IPS DF 6.9 (cell line): ENCODE measurements around the gene STXBP4.

Experiments used
- DNase-seq: peaks from one replicate; pipeline ENCODE4 v3.0.0-alpha.2; 2013; ENCODE audit warnings: low read depth, low spot score
- H3K27ac ChIP-seq: one replicate; pipeline ENCODE4 v1.5.1; 2013; ENCODE audit warnings: low read length, control low read depth
- H3K27me3 ChIP-seq: 2 replicates; pipeline ENCODE4 v1.6.1; 2013; ENCODE audit warnings: mild to moderate bottlenecking, low read length; ENCODE audit not compliant: control insufficient read depth, insufficient read depth
- H3K36me3 ChIP-seq: 2 replicates; pipeline ENCODE4 v1.6.1; 2013; ENCODE audit warnings: low read length; ENCODE audit not compliant: control insufficient read depth, insufficient read depth
- H3K4me1 ChIP-seq: 2 replicates; pipeline ENCODE4 v1.6.1; 2013; ENCODE audit warnings: low read length; ENCODE audit not compliant: control insufficient read depth, insufficient read depth
- H3K4me3 ChIP-seq: 2 replicates; pipeline ENCODE4 v1.5.1; 2013; ENCODE audit warnings: mild to moderate bottlenecking, low read length
- H3K9me3 ChIP-seq: 2 replicates; pipeline ENCODE4 v1.6.1; 2013; ENCODE audit warnings: low read length, inconsistent platforms; ENCODE audit not compliant: control insufficient read depth, insufficient read depth
- WGBS: extraction: QIAGEN DNeasy Blood & Tissue Kit; methylation state at CpG from one replicate; pipeline ENCODE4 v1.1.7; 2013; ENCODE audit warnings: mixed read lengths, missing lambda C conversion rate; ENCODE audit not compliant: insufficient read length, insufficient coverage; 5-methylcytosine and 5-hydroxymethylcytosine counted together

Gene STXBP4

GRCh38 chr17:55110521-55110920 is 142.0 kb downstream of the STXBP4 start:
- no peak overlapping the region for H3K4me3 ChIP-seq
- no peaks in the 10 kb centered on the region for H3K27me3 ChIP-seq
- no CpG with 5 or more reads among the region's 2 CpGs for WGBS
- H3K27ac ChIP-seq: no peak overlapping the region
- H3K36me3 ChIP-seq: no peaks in the 10 kb centered on the region
- no peak for DNase-seq
- H3K4me1 ChIP-seq: no peaks in the 10 kb centered on the region
- no peaks in the 10 kb centered on the region for H3K9me3 ChIP-seq

DNA sequence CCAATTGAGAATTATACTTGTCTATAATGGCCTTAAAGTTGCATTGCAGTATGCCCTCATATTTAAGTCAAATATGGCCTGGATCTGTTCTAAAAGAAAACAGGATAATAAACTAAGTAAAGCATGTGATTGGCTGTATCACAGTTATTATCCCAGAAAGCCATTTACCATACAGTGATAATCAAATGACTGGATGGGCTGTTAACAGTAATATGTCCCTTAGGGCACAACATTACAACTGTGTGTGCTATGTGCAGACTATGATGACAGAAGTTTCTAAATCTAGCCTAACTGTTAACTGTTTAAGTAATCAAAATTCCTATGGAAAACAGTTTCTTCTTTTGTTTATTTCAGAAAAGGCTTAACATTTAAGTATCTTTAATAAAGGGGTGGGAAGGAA is 145.7 kb downstream of the STXBP4 start:
- H3K4me3 ChIP-seq: no peak overlapping the region
- H3K27me3 ChIP-seq: no peaks in the 10 kb centered on the region
- no peaks in the 10 kb centered on the region for H3K9me3 ChIP-seq
- no peaks in the 10 kb centered on the region for H3K4me1 ChIP-seq
- H3K27ac ChIP-seq: no peak overlapping the region
- H3K36me3 ChIP-seq: no peaks in the 10 kb centered on the region
- no peak for DNase-seq

DNA sequence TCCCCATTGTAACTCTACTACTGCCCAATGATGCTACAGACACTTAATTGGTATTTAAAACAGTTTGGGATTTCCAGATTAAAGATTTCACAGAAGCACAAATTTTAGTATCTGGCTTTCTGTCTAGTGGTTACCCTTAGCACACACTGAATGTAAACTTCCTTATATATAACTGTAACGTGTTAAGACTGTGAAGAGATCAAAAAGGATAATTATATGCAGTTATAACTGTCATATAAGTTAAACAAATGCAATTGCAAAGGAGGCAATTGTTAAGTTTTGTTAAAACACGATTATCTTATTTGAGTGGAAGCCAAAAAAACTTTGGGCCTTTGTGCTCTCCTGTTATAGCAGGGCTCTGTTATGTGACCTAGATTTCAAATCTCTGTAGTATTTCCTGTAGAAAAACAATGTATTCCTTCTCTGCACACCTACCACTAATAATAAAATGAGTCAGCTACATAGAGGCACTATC is 147.9 kb downstream of the STXBP4 start:
- H3K4me3 ChIP-seq: no peak overlapping the region
- no peak overlapping the region for H3K27ac ChIP-seq
- H3K36me3 ChIP-seq: no peaks in the 10 kb centered on the region
- H3K27me3 ChIP-seq: no peaks in the 10 kb centered on the region
- WGBS: no CpG with 5 or more reads among the region's 2 CpGs
- H3K9me3 ChIP-seq: no peaks in the 10 kb centered on the region
- H3K4me1 ChIP-seq: no peaks in the 10 kb centered on the region
- no peak for DNase-seq

DNA sequence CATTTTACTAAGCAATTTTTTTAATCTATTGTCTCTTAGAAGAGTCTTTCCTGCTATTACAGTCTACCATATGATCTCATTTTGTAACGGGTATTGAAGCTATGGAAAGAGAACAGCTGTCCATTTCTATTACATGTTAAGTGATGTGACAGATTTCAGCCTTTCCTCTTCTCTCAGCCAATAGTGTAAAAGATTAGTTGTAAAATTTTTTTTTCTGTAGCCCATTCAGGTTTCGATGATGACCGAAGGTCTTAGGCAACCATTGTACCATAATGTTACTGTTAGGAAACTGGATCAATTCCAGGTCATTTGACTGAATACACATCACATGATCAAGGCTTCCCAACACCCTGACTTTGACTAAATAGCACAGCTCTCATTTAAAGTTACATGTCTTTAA is 148.6 kb downstream of the STXBP4 start:
- no CpG with 5 or more reads among the region's 3 CpGs for WGBS
- no peak for DNase-seq
- H3K4me3 ChIP-seq: no peak overlapping the region
- no peaks in the 10 kb centered on the region for H3K9me3 ChIP-seq
- H3K27me3 ChIP-seq: no peaks in the 10 kb centered on the region
- H3K4me1 ChIP-seq: no peaks in the 10 kb centered on the region
- H3K36me3 ChIP-seq: no peaks in the 10 kb centered on the region
- no peak overlapping the region for H3K27ac ChIP-seq

GRCh38 chr17:55120651-55121050 is 152.1 kb downstream of the STXBP4 start:
- no peaks in the 10 kb centered on the region for H3K4me1 ChIP-seq
- H3K4me3 ChIP-seq: no peak overlapping the region
- H3K27me3 ChIP-seq: no peaks in the 10 kb centered on the region
- H3K27ac ChIP-seq: no peak overlapping the region
- H3K9me3 ChIP-seq: no peaks in the 10 kb centered on the region
- DNase-seq: no peak
- no peaks in the 10 kb centered on the region for H3K36me3 ChIP-seq

DNA sequence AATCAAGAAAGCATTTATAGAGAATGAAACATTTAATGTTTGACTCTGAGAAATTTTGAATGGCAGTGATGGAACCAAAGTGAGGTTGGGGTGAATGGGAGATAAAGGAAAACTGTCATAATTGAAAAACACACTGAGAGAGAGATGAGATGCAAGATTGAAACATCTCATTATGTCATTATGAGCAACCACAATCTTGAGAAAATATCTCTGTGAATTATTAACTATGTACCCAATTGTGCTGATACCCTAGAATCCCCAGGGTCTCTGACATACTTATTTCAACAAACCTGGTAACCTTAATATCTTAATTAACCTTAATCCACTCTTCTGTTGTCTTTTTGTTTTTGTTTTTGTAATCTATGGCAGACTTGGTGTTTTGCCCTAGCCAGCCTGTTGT is 152.7 kb downstream of the STXBP4 start:
- no peak for DNase-seq
- no peaks in the 10 kb centered on the region for H3K27me3 ChIP-seq
- H3K9me3 ChIP-seq: no peaks in the 10 kb centered on the region
- H3K4me3 ChIP-seq: no peak overlapping the region
- H3K4me1 ChIP-seq: no peaks in the 10 kb centered on the region
- H3K36me3 ChIP-seq: no peaks in the 10 kb centered on the region
- no peak overlapping the region for H3K27ac ChIP-seq

DNA sequence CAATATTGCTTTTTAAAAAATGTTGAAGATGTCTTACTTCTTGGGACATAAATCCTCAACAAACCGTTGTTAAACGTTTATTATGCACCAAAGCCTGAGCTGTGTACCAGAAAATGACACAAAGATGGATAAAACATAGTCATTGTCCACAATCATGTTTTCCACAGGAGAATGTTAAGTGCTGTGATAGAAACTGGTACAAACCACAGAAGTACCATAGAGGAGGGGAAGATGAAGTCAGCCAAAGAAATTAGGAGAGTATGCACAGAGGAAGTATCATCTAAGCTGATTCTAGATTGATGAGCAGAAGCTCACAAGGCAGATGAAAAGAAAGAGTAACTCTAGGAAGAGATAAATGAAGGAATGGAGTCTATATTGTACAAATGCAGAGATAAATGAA is 153.5 kb downstream of the STXBP4 start:
- no peak for DNase-seq
- no CpG with 5 or more reads among the region's 2 CpGs for WGBS

GRCh38 chr17:55124730-55125360 is 156.3 kb downstream of the STXBP4 start:
- no CpG with 5 or more reads among the region's 3 CpGs for WGBS
- Histone ChIP-seq H3K27ac (no peak overlapping the region), H3K4me3 (no peak overlapping the region), H3K9me3 (no peaks in the 10 kb centered on the region), H3K36me3 (no peaks in the 10 kb centered on the region), H3K4me1 (no peaks in the 10 kb centered on the region), H3K27me3 (no peaks in the 10 kb centered on the region)
- no peak for DNase-seq

More for the DNA sequence above, 153.5 kb downstream of the STXBP4 start:
- H3K4me3 ChIP-seq: no peak overlapping the region
- no peaks in the 10 kb centered on the region for H3K27me3 ChIP-seq
- no peaks in the 10 kb centered on the region for H3K4me1 ChIP-seq
- no peaks in the 10 kb centered on the region for H3K9me3 ChIP-seq
- H3K27ac ChIP-seq: no peak overlapping the region
- no peaks in the 10 kb centered on the region for H3K36me3 ChIP-seq

GRCh38 chr17:55133583-55133982 is 165.0 kb downstream of the STXBP4 start:
- Histone ChIP-seq H3K27me3 (no peaks in the 10 kb centered on the region), H3K4me1 (no peaks in the 10 kb centered on the region; the same call in 1 of the 2 replicates), H3K36me3 (no peaks in the 10 kb centered on the region), H3K4me3 (no peak overlapping the region), H3K27ac (no peak overlapping the region), H3K9me3 (no peaks in the 10 kb centered on the region)
- no CpG with 5 or more reads among the region's 2 CpGs for WGBS
- no peak for DNase-seq

DNA sequence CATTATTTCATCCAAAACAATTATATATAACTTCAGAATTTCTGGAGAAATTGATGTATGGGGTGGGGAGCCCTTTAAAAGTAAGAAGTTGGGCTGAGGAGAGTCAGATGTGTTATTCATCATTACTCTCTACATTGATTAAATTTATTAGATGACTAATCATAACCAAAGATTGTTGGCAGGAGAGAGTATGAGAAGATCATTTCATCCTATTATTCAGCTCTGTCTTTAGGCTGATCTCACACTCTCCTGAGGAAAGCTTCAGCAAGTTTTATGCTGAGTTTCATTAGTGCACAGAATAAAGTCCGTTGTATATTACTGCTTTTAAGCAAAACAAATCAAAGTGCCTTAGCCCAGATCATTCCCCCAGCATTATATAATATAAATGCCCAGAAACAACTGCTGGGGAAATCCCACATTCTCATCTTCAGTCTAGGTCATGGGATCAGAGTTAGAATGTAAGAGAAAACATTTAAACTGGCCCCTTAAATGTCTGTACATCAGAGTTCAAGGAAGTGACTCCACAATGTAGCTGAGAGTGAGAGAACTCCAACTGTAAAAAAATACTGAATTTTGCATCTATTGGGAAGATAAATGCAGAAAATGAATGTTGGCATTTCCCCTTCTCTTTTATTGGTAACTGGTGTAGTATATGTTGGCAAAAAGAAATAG is 166.1 kb downstream of the STXBP4 start:
- WGBS: no CpG with 5 or more reads among the region's 1 CpG
- Histone ChIP-seq H3K27ac (no peak overlapping the region), H3K27me3 (no peaks in the 10 kb centered on the region), H3K4me1 (no peaks in the 10 kb centered on the region; the same call in 1 of the 2 replicates), H3K36me3 (no peaks in the 10 kb centered on the region), H3K9me3 (no peaks in the 10 kb centered on the region), H3K4me3 (no peak overlapping the region)
- DNase-seq: no peak

GRCh38 chr17:55140809-55141208 is 172.2 kb downstream of the STXBP4 start:
- Histone ChIP-seq H3K9me3 (no peaks in the 10 kb centered on the region), H3K4me3 (no peak overlapping the region), H3K4me1 (no peaks in the 10 kb centered on the region), H3K36me3 (no peaks in the 10 kb centered on the region), H3K27me3 (no peaks in the 10 kb centered on the region), H3K27ac (no peak overlapping the region)
- no peak for DNase-seq
